Peyer's patch (tissue), 4 donors: ENCODE results near the gene SPINK14. TPM values are rescaled to one million over a fixed set of nuclear protein-coding genes. Genes with fewer than 3 reads are reported as not detected.

Experiments
- DNase-seq, 3 donors: peaks; one replicate each; pipeline ENCODE4 v3.0.0-alpha.2; 2017 to 2019
- H3K27ac ChIP-seq, 4 donors: fragments of 200-600 bp; sonication (generic); one replicate each; pipeline ENCODE4 v1.5.1; 2016 to 2019
- H3K27me3 ChIP-seq, 2 donors: fragments of 200-600 bp; sonication (generic); one replicate each; pipeline ENCODE4 v1.5.1; 2019
- H3K36me3 ChIP-seq, 3 donors: fragments of 200-600 bp; sonication (generic); one replicate each; pipeline ENCODE4 v1.5.1; 2016 to 2019
- H3K4me1 ChIP-seq, 4 donors: fragments of 200-600 bp; sonication (generic); one replicate each; pipeline ENCODE4 v1.5.1; 2016 to 2019
- H3K4me3 ChIP-seq, 4 donors: fragments of 200-600 bp; sonication (generic); 1 replicate in 3 of 4; 2 replicates in 1 of 4; pipeline ENCODE4 v1.5.1; 2016 to 2019; ENCODE audit warnings: mild to moderate bottlenecking in 1 of 4
- H3K9me3 ChIP-seq, 4 donors: fragments of 200-600 bp; sonication (generic); one replicate each; pipeline ENCODE4 v1.5.1; 2016 to 2019; ENCODE audit warnings: mild to moderate bottlenecking in 1 of 4
- POLR2A ChIP-seq, 2 donors: fragments of 450-650 bp; IDR thresholded peaks; one replicate each; pipeline ENCODE4 v1.5.1; 2017; ENCODE audit warnings: antibody characterized with exemption in 2 of 2, mild to moderate bottlenecking in 2 of 2, moderate library complexity in 2 of 2
- total RNA-seq, 4 donors: library from RNA; depleted of rRNA; stranded (reverse); fragments of >200 nt; gene quantifications; one replicate each; pipeline ENCODE4 v1.1.0, GENCODE V29; 2016
- TF ChIP-seq, protein P1 (sequence below), 6 experiments: fragments of 450-650 bp in 4 of 6; fragments of 200-600 bp in 2 of 6; sonication (generic) in 1 of 6; IDR thresholded peaks; one replicate each; pipeline ENCODE4 v1.5.1; 2017 to 2019; ENCODE audit warnings: antibody characterized with exemption in 6 of 6, mild to moderate bottlenecking in 3 of 6, moderate library complexity in 1 of 6

The SPINK14 gene
- total RNA-seq, 4 donors from 2014 or later = not detected

DNA sequence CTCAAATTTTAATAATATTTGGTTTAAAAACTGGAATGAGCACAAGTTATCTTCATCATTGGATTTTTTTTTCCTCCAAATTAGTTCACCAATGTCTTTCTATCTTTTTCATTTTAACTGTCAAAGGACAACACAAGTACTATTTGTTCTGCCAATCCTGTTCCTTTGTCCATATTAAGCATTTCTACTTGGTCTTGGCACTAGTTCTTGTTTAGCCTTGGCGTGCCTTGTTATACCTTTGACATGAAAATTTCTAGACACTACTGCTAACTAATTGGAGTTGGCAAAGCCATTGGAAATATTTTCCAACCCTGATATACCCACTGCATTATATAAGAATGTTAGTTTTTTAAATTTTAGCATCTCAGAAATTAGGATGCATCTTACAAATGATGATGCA lies 38.3 kb downstream of the SPINK14 start:
- no peak for TF ChIP-seq POLR2A (IDR thresholded peaks at IDR 0.05)
- TF ChIP-seq, protein P1, sequence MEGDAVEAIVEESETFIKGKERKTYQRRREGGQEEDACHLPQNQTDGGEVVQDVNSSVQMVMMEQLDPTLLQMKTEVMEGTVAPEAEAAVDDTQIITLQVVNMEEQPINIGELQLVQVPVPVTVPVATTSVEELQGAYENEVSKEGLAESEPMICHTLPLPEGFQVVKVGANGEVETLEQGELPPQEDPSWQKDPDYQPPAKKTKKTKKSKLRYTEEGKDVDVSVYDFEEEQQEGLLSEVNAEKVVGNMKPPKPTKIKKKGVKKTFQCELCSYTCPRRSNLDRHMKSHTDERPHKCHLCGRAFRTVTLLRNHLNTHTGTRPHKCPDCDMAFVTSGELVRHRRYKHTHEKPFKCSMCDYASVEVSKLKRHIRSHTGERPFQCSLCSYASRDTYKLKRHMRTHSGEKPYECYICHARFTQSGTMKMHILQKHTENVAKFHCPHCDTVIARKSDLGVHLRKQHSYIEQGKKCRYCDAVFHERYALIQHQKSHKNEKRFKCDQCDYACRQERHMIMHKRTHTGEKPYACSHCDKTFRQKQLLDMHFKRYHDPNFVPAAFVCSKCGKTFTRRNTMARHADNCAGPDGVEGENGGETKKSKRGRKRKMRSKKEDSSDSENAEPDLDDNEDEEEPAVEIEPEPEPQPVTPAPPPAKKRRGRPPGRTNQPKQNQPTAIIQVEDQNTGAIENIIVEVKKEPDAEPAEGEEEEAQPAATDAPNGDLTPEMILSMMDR (IDR thresholded peaks at IDR 0.05) = no peak
- Histone ChIP-seq H3K9me3 (no peaks in the 10 kb centered on the region), H3K27me3 (no peaks in the 10 kb centered on the region), H3K4me1 (no peaks in the 10 kb centered on the region), H3K4me3 (no peak overlapping the region), H3K27ac (no peak overlapping the region), H3K36me3 (no peaks in the 10 kb centered on the region)
- DNase-seq = no peak

DNA sequence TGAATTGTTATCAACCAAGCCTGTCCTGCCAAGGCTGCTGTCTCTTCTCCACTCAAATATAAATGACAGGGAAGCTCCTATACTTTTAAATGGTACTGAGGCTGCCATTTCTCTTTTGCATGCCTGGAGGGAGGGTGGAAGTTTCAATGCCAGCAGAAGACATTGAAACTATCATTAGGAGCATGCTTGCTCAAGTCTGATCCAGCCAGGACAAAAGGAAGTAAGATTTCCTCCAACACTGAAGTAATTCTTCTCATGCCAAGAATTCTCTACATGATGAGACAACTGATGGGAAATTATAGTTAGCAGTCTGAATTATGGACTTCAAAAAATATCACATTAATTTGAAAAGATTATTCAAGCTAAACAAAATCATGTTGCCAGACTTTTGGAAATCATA lies 39.9 kb downstream of the SPINK14 start:
- no peaks in the 10 kb centered on the region for H3K36me3 ChIP-seq
- H3K27ac ChIP-seq = no peak overlapping the region
- H3K4me3 ChIP-seq = no peak overlapping the region
- no peak for DNase-seq
- TF ChIP-seq POLR2A (IDR thresholded peaks at IDR 0.05) = no peak
- TF ChIP-seq, protein P1 (IDR thresholded peaks at IDR 0.05) = no peak
- no peaks in the 10 kb centered on the region for H3K9me3 ChIP-seq
- H3K27me3 ChIP-seq = no peaks in the 10 kb centered on the region
- H3K4me1 ChIP-seq = no peaks in the 10 kb centered on the region

DNA sequence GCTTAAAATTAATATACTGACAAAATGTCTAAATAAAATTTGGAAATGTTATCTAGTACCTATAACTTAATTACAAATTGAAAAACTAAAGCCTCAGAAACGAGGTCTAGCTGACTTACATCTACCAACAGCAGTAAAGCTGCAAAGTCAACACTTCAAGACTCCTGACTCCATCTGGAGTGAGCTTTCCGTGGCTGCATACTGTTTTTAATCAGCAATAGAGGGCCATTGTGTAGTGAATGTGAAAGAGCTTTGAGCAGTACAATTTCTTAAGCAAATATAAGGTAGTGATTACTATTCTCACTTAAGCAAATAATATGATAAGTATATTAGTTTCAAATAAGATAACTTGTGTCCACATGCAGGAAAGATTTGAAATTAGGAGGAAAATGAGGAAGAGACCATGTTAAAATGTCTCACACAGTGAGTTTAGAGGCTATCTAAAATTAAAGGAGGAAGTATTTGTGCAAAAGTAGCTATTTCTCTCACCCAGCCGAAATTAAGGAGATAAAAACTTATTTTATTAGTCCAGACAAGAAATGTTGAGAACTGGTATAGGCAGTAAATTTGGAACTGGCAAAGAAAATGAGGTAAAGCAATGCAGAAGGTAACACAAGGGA lies 40.9 kb downstream of the SPINK14 start:
- H3K4me3 ChIP-seq = no peak overlapping the region
- H3K27ac ChIP-seq = no peak overlapping the region
- H3K9me3 ChIP-seq = no peaks in the 10 kb centered on the region
- H3K27me3 ChIP-seq = no peaks in the 10 kb centered on the region
- TF ChIP-seq POLR2A (IDR thresholded peaks at IDR 0.05) = no peak
- no peaks in the 10 kb centered on the region for H3K4me1 ChIP-seq
- H3K36me3 ChIP-seq = no peaks in the 10 kb centered on the region
- no peak for DNase-seq

DNA sequence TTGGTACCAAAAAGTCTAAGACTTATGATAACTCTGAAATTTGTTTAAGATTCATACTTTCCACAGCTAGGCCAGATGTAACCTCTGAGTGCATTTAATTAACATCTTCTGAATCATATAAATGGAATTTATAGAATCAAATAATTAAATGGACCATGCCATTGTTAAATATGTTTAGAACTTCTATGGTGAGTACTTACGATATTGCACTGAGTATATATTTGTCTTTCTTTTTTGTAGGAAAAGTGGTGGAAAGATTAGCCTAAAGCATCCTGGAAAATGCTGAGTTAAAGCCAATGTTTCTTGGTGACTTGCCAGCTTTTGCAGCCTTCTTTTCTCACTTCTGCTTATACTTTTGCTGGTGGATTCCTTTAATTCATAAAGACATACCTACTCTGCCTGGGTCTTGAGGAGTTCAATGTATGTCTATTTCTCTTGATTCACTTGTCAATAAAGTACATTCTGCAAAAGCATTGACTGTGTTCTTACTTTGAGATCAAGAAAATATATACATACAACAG lies 46.4 kb downstream of the SPINK14 start:
- Histone ChIP-seq H3K27ac (no peak overlapping the region), H3K4me1 (no peaks in the 10 kb centered on the region), H3K27me3 (no peaks in the 10 kb centered on the region), H3K4me3 (no peak overlapping the region), H3K36me3 (no peaks in the 10 kb centered on the region), H3K9me3 (no peaks in the 10 kb centered on the region)
- DNase-seq = no peak
- TF ChIP-seq, protein P1 (IDR thresholded peaks at IDR 0.05) = no peak
- TF ChIP-seq POLR2A (IDR thresholded peaks at IDR 0.05) = no peak

DNA sequence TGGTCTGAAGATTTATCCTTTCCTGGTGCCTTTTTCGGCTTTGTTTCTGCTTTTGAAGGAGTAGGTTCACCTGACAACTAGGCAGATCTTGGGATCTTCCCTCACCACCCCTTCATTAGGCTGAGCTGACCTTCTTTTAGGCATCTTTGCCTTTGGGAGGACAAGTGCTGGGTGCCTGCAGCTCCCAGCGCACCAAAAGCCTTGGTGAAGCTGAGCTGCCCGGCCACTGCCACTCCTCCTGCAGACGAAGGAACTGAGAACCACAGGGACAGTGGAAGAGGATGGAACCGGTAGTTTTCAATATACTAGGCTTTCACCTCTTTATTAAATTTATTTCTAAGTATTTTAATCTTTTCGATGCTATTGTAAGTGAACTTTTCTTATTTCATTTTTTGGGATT lies 53.2 kb downstream of the SPINK14 start:
- no peaks in the 10 kb centered on the region for H3K9me3 ChIP-seq
- TF ChIP-seq, protein P1 (IDR thresholded peaks at IDR 0.05) = no peak
- TF ChIP-seq POLR2A (IDR thresholded peaks at IDR 0.05) = no peak
- no peak for DNase-seq
- no peaks in the 10 kb centered on the region for H3K27me3 ChIP-seq
- H3K36me3 ChIP-seq = no peaks in the 10 kb centered on the region
- no peaks in the 10 kb centered on the region for H3K4me1 ChIP-seq
- H3K4me3 ChIP-seq = no peak overlapping the region
- H3K27ac ChIP-seq = no peak overlapping the region

DNA sequence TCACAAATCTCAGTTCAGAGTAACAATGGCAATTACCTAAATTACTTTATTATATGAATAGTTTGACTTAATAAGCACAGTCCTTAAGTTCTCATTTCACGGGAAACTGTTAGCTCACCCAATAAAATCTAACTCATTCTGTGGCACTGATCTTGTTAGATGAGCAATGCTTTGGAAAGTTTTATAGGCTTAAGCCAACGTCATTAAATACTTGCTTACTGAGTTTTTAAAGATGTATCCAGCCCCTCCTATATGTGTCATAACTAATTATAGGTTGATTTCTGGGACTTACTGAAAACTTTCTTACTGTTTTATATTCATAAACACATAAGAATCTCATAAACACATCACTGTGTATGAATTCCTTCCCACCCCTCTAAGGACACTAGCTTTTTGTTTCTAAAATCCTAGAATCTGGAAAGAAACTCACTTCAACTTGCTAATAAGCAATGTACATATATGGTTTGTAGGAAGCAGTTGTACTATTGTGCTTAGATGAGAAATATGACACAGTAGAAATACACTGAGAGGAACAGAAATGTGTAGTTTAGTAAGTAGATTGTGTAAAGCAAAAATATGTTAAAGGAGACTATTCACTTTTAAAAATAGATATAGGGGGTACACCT lies 55.9 kb downstream of the SPINK14 start:
- Histone ChIP-seq H3K27me3 (no peaks in the 10 kb centered on the region), H3K4me3 (no peak overlapping the region), H3K27ac (no peak overlapping the region), H3K9me3 (no peaks in the 10 kb centered on the region), H3K36me3 (no peaks in the 10 kb centered on the region), H3K4me1 (no peaks in the 10 kb centered on the region)
- TF ChIP-seq, protein P1 (IDR thresholded peaks at IDR 0.05) = no peak
- TF ChIP-seq POLR2A (IDR thresholded peaks at IDR 0.05) = no peak
- no peak for DNase-seq
